H1 (cell line): ENCODE results near the gene MAPRE2. TPM values are rescaled to one million over a fixed set of nuclear protein-coding genes. Genes with fewer than 3 reads are reported as not detected.

ENCODE experiments used
- CTCF ChIA-PET: fragments of 300-600 bp; sonication (Branson Sonifier 250); formaldehyde crosslinking; loops from one replicate; lab custom pipeline; 2021; ENCODE audit not compliant: partially characterized antibody; lab: Charles Lee
- POLR2A ChIA-PET: fragments of 300-600 bp; sonication (Branson Sonifier 250); formaldehyde crosslinking; loops from one replicate; lab custom pipeline; 2021; ENCODE audit warnings: inconsistent platforms; ENCODE audit not compliant: partially characterized antibody; lab: Charles Lee
- DNase-seq, 2 experiments: peaks; one replicate each; pipeline versions ENCODE4 v3.0.0 to v3.0.0-alpha.2; 2010 to 2022; ENCODE audit warnings: low spot score in 2 of 2, low read depth in 1 of 2, mixed read lengths in 1 of 2
- FAIRE-seq: peaks from 2 replicates; lab custom pipeline; 2011; peaks lifted over from hg19 to GRCh38; lab: Jason Lieb, UNC
- H2AFZ ChIP-seq: 2 replicates; pipeline ENCODE4 v1.8.1; 2012; ENCODE audit warnings: low read length, inconsistent platforms
- H2AK5ac ChIP-seq: 2 replicates; pipeline ENCODE4 v1.6.1; 2013; ENCODE audit warnings: low read depth, low read length
- H2BK120ac ChIP-seq: replicated peaks from 2 replicates; pipeline ENCODE3; 2013; ENCODE audit warnings: low read depth, low read length, inconsistent platforms
- H2BK12ac ChIP-seq: 2 replicates; pipeline ENCODE4 v1.6.1; 2013; ENCODE audit warnings: low read depth, low read length
- H2BK15ac ChIP-seq: 2 replicates; pipeline ENCODE4 v1.6.1; 2013; ENCODE audit warnings: low read length
- H2BK20ac ChIP-seq: 2 replicates; pipeline ENCODE4 v1.6.1; 2013; ENCODE audit warnings: low read length
- H2BK5ac ChIP-seq: 2 replicates; pipeline ENCODE4 v1.6.1; 2013; ENCODE audit warnings: low read depth, low read length
- H3K14ac ChIP-seq: 2 replicates; pipeline ENCODE4 v1.6.1; 2013; ENCODE audit warnings: inconsistent platforms; ENCODE audit not compliant: insufficient read length
- H3K18ac ChIP-seq: 2 replicates; pipeline ENCODE4 v1.6.1; 2013; ENCODE audit warnings: low read length; ENCODE audit errors: extremely low read depth
- H3K23ac ChIP-seq: 2 replicates; pipeline ENCODE4 v1.6.1; 2013; ENCODE audit warnings: inconsistent platforms; ENCODE audit not compliant: insufficient read length
- H3K23me2 ChIP-seq: 2 replicates; pipeline ENCODE4 v1.6.1; 2013; ENCODE audit warnings: low read depth, low read length
- H3K27ac ChIP-seq: 2 replicates; pipeline ENCODE4 v1.6.1; 2011; ENCODE audit warnings: low read depth, low read length, inconsistent platforms
- H3K27me3 ChIP-seq, 4 experiments: replicated peaks in 1 of 4; 1 replicate in 1 of 4; 2 replicates in 3 of 4; pipeline versions ENCODE4 v1.6.1 to v1.8.1; 2011 to 2013; ENCODE audit warnings: low read length in 3 of 4, mild to moderate bottlenecking in 3 of 4, inconsistent platforms in 2 of 4, mixed read lengths in 2 of 4, moderate library complexity in 1 of 4; ENCODE audit not compliant: control insufficient read depth in 3 of 4, insufficient read depth in 3 of 4; ENCODE audit errors: extremely low read depth in 1 of 4
- H3K36me3 ChIP-seq, 4 experiments: 2 replicates each; pipeline versions ENCODE4 v1.6.1 to v1.8.1; 2011 to 2013; ENCODE audit warnings: mild to moderate bottlenecking in 4 of 4, low read length in 3 of 4, moderate library complexity in 2 of 4, control low read depth in 1 of 4, inconsistent platforms in 1 of 4; ENCODE audit not compliant: insufficient read depth in 4 of 4, control insufficient read depth in 2 of 4
- H3K4ac ChIP-seq: replicated peaks from 2 replicates; pipeline ENCODE3; 2013; ENCODE audit warnings: low read length, low read depth, mixed read lengths, inconsistent platforms; ENCODE audit not compliant: insufficient read length
- H3K4me1 ChIP-seq, 4 experiments: replicated peaks in 1 of 4; 1 replicate in 1 of 4; 2 replicates in 3 of 4; pipeline versions ENCODE4 v1.6.1 to v1.8.1; 2011 to 2013; ENCODE audit warnings: low read length in 3 of 4, inconsistent platforms in 2 of 4, mixed read lengths in 1 of 4; ENCODE audit not compliant: insufficient read depth in 4 of 4, control insufficient read depth in 3 of 4
- H3K4me2 ChIP-seq, 2 experiments: 2 replicates each; pipeline versions ENCODE4 v1.6.1 to v1.8.1; 2011 to 2013; ENCODE audit warnings: low read depth in 2 of 2, low read length in 2 of 2, control low read depth in 1 of 2, inconsistent platforms in 1 of 2, mild to moderate bottlenecking in 1 of 2; ENCODE audit not compliant: insufficient read depth in 1 of 2
- H3K4me3 ChIP-seq, 4 experiments: fragments of 200-600, 300-600 bp in 1 of 4; sonication (generic), shearing (Covaris generic), sonication (Bioruptor Twin) in 1 of 4; 2 replicates each; pipeline versions ENCODE4 v1.5.1 to v1.8.1; 2011 to 2016; ENCODE audit warnings: low read length in 4 of 4, low read depth in 3 of 4, control low read depth in 2 of 4, inconsistent platforms in 2 of 4, mild to moderate bottlenecking in 2 of 4, mixed read lengths in 1 of 4, moderate library complexity in 1 of 4; ENCODE audit not compliant: insufficient read depth in 2 of 4; ENCODE audit errors: extremely low read depth in 1 of 4
- H3K56ac ChIP-seq: replicated peaks from 2 replicates; pipeline ENCODE3; 2013; ENCODE audit warnings: low read depth, mild to moderate bottlenecking, mixed read lengths, low read length, inconsistent platforms; ENCODE audit not compliant: insufficient read length
- H3K79me1 ChIP-seq: 2 replicates; pipeline ENCODE4 v1.6.1; 2013; ENCODE audit warnings: low read depth, low read length, control low read depth
- H3K79me2 ChIP-seq, 2 experiments: 2 replicates each; pipeline versions ENCODE4 v1.6.1 to v1.8.1; 2012 to 2013; ENCODE audit warnings: low read length in 2 of 2, mild to moderate bottlenecking in 2 of 2, inconsistent platforms in 1 of 2; ENCODE audit not compliant: insufficient read depth in 2 of 2, control insufficient read depth in 1 of 2
- H3K9ac ChIP-seq, 4 experiments: replicated peaks in 1 of 4; 1 replicate in 1 of 4; 2 replicates in 3 of 4; pipeline versions ENCODE4 v1.6.1 to v1.8.1; 2011 to 2013; ENCODE audit warnings: low read depth in 3 of 4, low read length in 3 of 4, control low read depth in 2 of 4, mild to moderate bottlenecking in 2 of 4, moderate library complexity in 2 of 4, inconsistent platforms in 1 of 4; ENCODE audit errors: extremely low read depth in 1 of 4
- H3K9me3 ChIP-seq, 2 experiments: 2 replicates each; pipeline versions ENCODE4 v1.6.1 to v1.8.1; 2012 to 2013; ENCODE audit warnings: mild to moderate bottlenecking in 2 of 2, moderate library complexity in 2 of 2, control low read depth in 1 of 2, inconsistent platforms in 1 of 2, low read depth in 1 of 2, low read length in 1 of 2, mixed read lengths in 1 of 2; ENCODE audit not compliant: insufficient read depth in 2 of 2
- H4K20me1 ChIP-seq, 2 experiments: replicated peaks in 1 of 2; 2 replicates each; pipeline versions ENCODE3 to v1.8.1; 2011 to 2013; ENCODE audit warnings: inconsistent platforms in 2 of 2, low read length in 2 of 2, mild to moderate bottlenecking in 1 of 2; ENCODE audit not compliant: insufficient read depth in 2 of 2, control insufficient read depth in 1 of 2
- H4K5ac ChIP-seq: 2 replicates; pipeline ENCODE4 v1.6.1; 2013; ENCODE audit warnings: low read length, low read depth, mixed read lengths, inconsistent platforms; ENCODE audit not compliant: insufficient read length
- H4K8ac ChIP-seq: 2 replicates; pipeline ENCODE4 v1.8.0; 2013; ENCODE audit warnings: mild to moderate bottlenecking, moderate library complexity, low read length, inconsistent platforms; ENCODE audit not compliant: insufficient read depth; ENCODE audit errors: extremely low read depth
- H4K91ac ChIP-seq: replicated peaks from 2 replicates; pipeline ENCODE3; 2013; ENCODE audit warnings: low read length, mixed read lengths, inconsistent platforms; ENCODE audit not compliant: insufficient read length
- ATF2 ChIP-seq: IDR thresholded peaks from 2 replicates; pipeline ENCODE4 v1.6.1; 2012; ENCODE audit warnings: low read length, inconsistent platforms
- BACH1 ChIP-seq: IDR thresholded peaks from 2 replicates; pipeline ENCODE4 v1.6.1; 2012; ENCODE audit warnings: low read length, improper control_type of control experiment
- CREB1 ChIP-seq: IDR thresholded peaks from 2 replicates; pipeline ENCODE4 v1.6.1; 2012; ENCODE audit warnings: inconsistent platforms
- CTBP2 ChIP-seq: IDR thresholded peaks from 2 replicates; pipeline ENCODE4 v1.7.0; 2011; ENCODE audit warnings: borderline replicate concordance, mild to moderate bottlenecking, moderate library complexity, mixed read lengths, low read length; ENCODE audit not compliant: insufficient read depth, insufficient read length
- EGR1 ChIP-seq: IDR thresholded peaks from 2 replicates; pipeline ENCODE4 v1.6.1; 2011; ENCODE audit warnings: low read depth, low read length, borderline replicate concordance
- GTF2F1 ChIP-seq: IDR thresholded peaks from 2 replicates; pipeline ENCODE4 v1.6.1; 2012; ENCODE audit warnings: low read depth, low read length, improper control_type of control experiment, borderline replicate concordance
- KDM1A ChIP-seq: fragments of 200-600, 300-600 bp; sonication (generic); IDR thresholded peaks from 2 replicates; pipeline ENCODE4 v1.7.1; 2016; ENCODE audit warnings: mild to moderate bottlenecking, low read length, borderline replicate concordance
- POU5F1 ChIP-seq: IDR thresholded peaks from 2 replicates; pipeline ENCODE4 v1.6.1; 2011; ENCODE audit warnings: low read depth, mild to moderate bottlenecking, low read length, moderate library complexity
- SP4 ChIP-seq: IDR thresholded peaks from 2 replicates; pipeline ENCODE4 v1.6.1; 2012; ENCODE audit warnings: low read length, inconsistent platforms
- WGBS, 2 experiments: shearing (Covaris generic) in 1 of 2; methylation state at CpG; one replicate each; pipeline versions ENCODE4 v1.1.6 to v1.1.7; 2013 to 2015; ENCODE audit warnings: low lambda C conversion rate in 2 of 2, mixed read lengths in 2 of 2, inconsistent platforms in 1 of 2, low coverage in 1 of 2, missing lambda C conversion rate in 1 of 2; ENCODE audit not compliant: insufficient replicate concordance in 2 of 2, insufficient coverage in 1 of 2, insufficient read length in 1 of 2; ENCODE audit errors: extremely low coverage in 1 of 2, missing lambda C conversion rate in 1 of 2; 5-methylcytosine and 5-hydroxymethylcytosine counted together
- polyA plus RNA-seq, 7 experiments: library from polyadenylated mRNA; depleted of rRNA in 3 of 7; stranded (reverse) in 5 of 7; unstranded in 2 of 7; fragments of >200 nt in 5 of 7; fragments of 200-250 nt in 2 of 7; gene quantifications; 1 replicate in 5 of 7; 2 replicates in 1 of 7; 4 replicates in 1 of 7; pipeline versions ENCODE4 v1.2.1 to v1.2.3, GENCODE V29; 2011 to 2013; ENCODE audit warnings: missing spikeins in 2 of 7, mixed read lengths in 2 of 7
- total RNA-seq: library from RNA; stranded (reverse); fragmentation: NEBNext Ultra II Directional; extraction: Animal tissue kit (Norgen Biotek cat#: 25700); gene quantifications from 2 replicates; pipeline ENCODE4 v1.2.1, GENCODE V29; 2021
- TF ChIP-seq, protein P1 (sequence below), 3 experiments: IDR thresholded peaks; 1 replicate in 2 of 3; 2 replicates in 1 of 3; pipeline versions ENCODE4 v1.5.1 to v1.6.1; 2011; ENCODE audit warnings: low read length in 3 of 3, mild to moderate bottlenecking in 3 of 3, inconsistent platforms in 2 of 3, low read depth in 1 of 3, moderate library complexity in 1 of 3; ENCODE audit not compliant: insufficient read depth in 1 of 3; ENCODE audit errors: control extremely low read depth in 1 of 3

The MAPRE2 gene
- total and polyA plus RNA-seq, 2 of the 8 experiments (the other 6 are each of a cell fraction or from before 2014, with no cell fraction given) = 32.6 to 33.1 TPM

- Histone ChIP-seq H4K8ac (no peak overlapping the region), H3K9ac (no peak overlapping the region), H4K5ac (no peak overlapping the region), H3K27ac (no peak overlapping the region), H3K27me3 (no peaks in the 10 kb centered on the region), H2AK5ac (no peak overlapping the region), H3K23me2 (no peaks in the 10 kb centered on the region; the same call in 1 of the 2 replicates), H3K9me3 (no peaks in the 10 kb centered on the region), H3K56ac (no peak overlapping the region), H3K36me3 (no peaks in the 10 kb centered on the region), H3K18ac (no peak overlapping the region), H4K20me1 (no peaks in the 10 kb centered on the region), H3K79me2 (peaks cover 0 to 24% of the 10 kb centered on the region in 2 experiments; a peak in 2 of 4 replicates), H3K4me2 (no peak overlapping the region), H3K79me1 (no peaks in the 10 kb centered on the region; the same call in 1 of the 2 replicates), H2BK20ac (no peak overlapping the region), H4K91ac (no peak overlapping the region), H3K4ac (no peak overlapping the region), H2AFZ (no peak overlapping the region), H2BK5ac (no peak overlapping the region), H3K4me3 (no peak overlapping the region), H3K4me1 (peaks cover 0 to 6% (median 6%) of the 10 kb centered on the region in 4 experiments; a peak in 4 of 7 replicates), H2BK12ac (no peak overlapping the region), H3K23ac (no peak overlapping the region), H2BK120ac (no peak overlapping the region), H2BK15ac (no peak overlapping the region), H3K14ac (no peak overlapping the region)
- POLR2A ChIA-PET = interaction anchor here (1.1 kb wide), 1 partner anchor 15 kb away, joined by 3 read pairs; no protein-coding TSS in a partner anchor
- CTCF ChIA-PET = interaction anchor here (1.1 to 1.6 kb wide), 2 partner anchors 9 to 63 kb away, joined by 3 to 4 read pairs; no protein-coding TSS in a partner anchor
- WGBS, 2 experiments = 82% methylated on average over 7 of the region's 7 CpGs; no CpG with 5 or more reads in 1 of the 2 experiments
- no peak for FAIRE-seq
- no peak for DNase-seq
- TF ChIP-seq GTF2F1 (no peak), EGR1 (no peak), SP4 (no peak), POU5F1 (no peak), CREB1 (no peak), ATF2 (no peak), KDM1A (no peak), BACH1 (no peak), CTBP2 (no peak)
- TF ChIP-seq, protein P1, sequence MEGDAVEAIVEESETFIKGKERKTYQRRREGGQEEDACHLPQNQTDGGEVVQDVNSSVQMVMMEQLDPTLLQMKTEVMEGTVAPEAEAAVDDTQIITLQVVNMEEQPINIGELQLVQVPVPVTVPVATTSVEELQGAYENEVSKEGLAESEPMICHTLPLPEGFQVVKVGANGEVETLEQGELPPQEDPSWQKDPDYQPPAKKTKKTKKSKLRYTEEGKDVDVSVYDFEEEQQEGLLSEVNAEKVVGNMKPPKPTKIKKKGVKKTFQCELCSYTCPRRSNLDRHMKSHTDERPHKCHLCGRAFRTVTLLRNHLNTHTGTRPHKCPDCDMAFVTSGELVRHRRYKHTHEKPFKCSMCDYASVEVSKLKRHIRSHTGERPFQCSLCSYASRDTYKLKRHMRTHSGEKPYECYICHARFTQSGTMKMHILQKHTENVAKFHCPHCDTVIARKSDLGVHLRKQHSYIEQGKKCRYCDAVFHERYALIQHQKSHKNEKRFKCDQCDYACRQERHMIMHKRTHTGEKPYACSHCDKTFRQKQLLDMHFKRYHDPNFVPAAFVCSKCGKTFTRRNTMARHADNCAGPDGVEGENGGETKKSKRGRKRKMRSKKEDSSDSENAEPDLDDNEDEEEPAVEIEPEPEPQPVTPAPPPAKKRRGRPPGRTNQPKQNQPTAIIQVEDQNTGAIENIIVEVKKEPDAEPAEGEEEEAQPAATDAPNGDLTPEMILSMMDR (IDR thresholded peaks at IDR 0.05; ENCODE audit: control extremely low read depth in 1 of 3, insufficient read depth in 1 of 3, low read depth in 1 of 3, low read length in 3 of 3) = no peak
Observed at GRCh38 chr18:35061336-35061735, 20.1 kb downstream of the MAPRE2 start.
